Stomach (tissue), 4 donors: ENCODE results near the gene SLC26A9.

ENCODE experiments used
- POLR2A ChIP-seq, 4 donors: fragments of 450-650 bp; IDR thresholded peaks; one replicate each; pipeline ENCODE4 v1.6.1; 2016; ENCODE audit warnings: antibody characterized with exemption in 4 of 4, control low read depth in 2 of 4, mild to moderate bottlenecking in 1 of 4, moderate library complexity in 1 of 4
- TF ChIP-seq, protein P1 (sequence below), 7 experiments: fragments of 450-650 bp in 4 of 7; fragments of 200-600 bp in 3 of 7; sonication (generic) in 3 of 7; IDR thresholded peaks; one replicate each; pipeline ENCODE4 v1.5.1; 2016 to 2019; ENCODE audit warnings: antibody characterized with exemption in 7 of 7, control low read depth in 2 of 7, mild to moderate bottlenecking in 1 of 7

DNA sequence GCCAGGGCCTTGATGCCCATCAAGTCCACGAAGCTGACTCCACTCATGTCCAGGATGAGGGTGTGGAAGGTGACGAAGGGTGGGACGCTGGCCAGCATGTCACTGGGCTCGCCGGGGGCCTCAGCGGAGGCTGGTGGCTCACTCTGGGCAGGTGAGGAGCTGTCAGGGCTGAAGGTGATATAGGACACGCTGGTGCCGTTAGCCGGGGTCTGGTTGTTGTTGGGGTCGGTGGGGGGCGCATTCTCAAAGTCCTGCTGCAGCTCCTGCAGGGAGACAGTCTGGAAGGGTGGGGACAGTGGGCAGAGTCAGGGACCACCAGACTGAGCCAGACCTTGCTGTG is 21.7 kb downstream of the SLC26A9 start:
- TF ChIP-seq, protein P1, sequence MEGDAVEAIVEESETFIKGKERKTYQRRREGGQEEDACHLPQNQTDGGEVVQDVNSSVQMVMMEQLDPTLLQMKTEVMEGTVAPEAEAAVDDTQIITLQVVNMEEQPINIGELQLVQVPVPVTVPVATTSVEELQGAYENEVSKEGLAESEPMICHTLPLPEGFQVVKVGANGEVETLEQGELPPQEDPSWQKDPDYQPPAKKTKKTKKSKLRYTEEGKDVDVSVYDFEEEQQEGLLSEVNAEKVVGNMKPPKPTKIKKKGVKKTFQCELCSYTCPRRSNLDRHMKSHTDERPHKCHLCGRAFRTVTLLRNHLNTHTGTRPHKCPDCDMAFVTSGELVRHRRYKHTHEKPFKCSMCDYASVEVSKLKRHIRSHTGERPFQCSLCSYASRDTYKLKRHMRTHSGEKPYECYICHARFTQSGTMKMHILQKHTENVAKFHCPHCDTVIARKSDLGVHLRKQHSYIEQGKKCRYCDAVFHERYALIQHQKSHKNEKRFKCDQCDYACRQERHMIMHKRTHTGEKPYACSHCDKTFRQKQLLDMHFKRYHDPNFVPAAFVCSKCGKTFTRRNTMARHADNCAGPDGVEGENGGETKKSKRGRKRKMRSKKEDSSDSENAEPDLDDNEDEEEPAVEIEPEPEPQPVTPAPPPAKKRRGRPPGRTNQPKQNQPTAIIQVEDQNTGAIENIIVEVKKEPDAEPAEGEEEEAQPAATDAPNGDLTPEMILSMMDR (IDR thresholded peaks at IDR 0.05) = no peak
- no peak for TF ChIP-seq POLR2A (IDR thresholded peaks at IDR 0.05)
